Stimulated activated CD8-positive, alpha-beta memory T cell treated with anti-CD3 and anti-CD28 coated beads, Interleukin-7, amount 100 ng/mL, for 24 hours (primary cell): Measurements from ENCODE around the gene CCL27.

Experiments
- DNase-seq: peaks from one replicate; pipeline ENCODE4 v3.0.0-alpha.2; 2020; ENCODE audit warnings: low read depth

CCL27 gene

GRCh38 chr9:34627716-34628655 is 34.5 kb downstream of the CCL27 start:
- DNase-seq: no peak

- DNase-seq: no peak
These were observed 37.3 kb downstream of the CCL27 start for GRCh38 chr9:34625186-34625486.

- no peak for DNase-seq
These were observed 37.8 kb downstream of the CCL27 start for GRCh38 chr9:34624475-34625185.

- DNase-seq: no peak
These were observed 38.9 kb downstream of the CCL27 start for GRCh38 chr9:34623374-34624235.

GRCh38 chr9:34620061-34620994 is 42.1 kb downstream of the CCL27 start, which contains the start of gene DCTN3:
Gene DCTN3 (minus strand): TSS chr9:34620495. CDS start chr9:34620464, 31 bp downstream.
- peak; percentile 74 for DNase-seq

DNA sequence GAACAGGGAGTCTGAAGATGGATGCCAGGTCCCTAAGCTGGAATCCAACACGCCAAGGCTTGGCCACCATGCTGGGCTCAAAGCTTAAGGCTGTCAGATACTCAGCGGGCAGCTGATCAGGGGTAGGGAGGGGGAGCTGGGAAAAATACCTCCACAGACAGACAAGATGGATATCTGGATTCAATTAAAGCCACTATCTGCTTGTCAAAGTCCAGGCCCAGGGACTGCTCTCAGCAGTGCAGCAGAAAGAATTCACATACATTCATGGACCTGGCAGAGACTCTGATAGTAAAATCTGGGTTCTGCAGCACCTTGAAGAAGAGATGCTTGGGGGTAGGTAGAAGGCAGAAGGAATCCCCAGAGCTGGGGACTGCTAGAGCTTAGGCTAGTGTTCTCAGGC is 47.3 kb downstream of the CCL27 start:
- DNase-seq: no peak

- peak; percentile 40 for DNase-seq
These were observed 49.6 kb downstream of the CCL27 start for GRCh38 chr9:34612788-34613390.
